ENCODE measurements around the gene FBXO27. TPM values are rescaled to one million over a fixed set of nuclear protein-coding genes. Genes with fewer than 3 reads are reported as not detected.

FBXO27 gene
- total and polyA plus RNA-seq, 4 donors, result 2.1 to 5.0 (median 3.7) TPM

GRCh38 chr19:39017026-39017425 is 15.3 kb downstream of the FBXO27 start:
- no peak overlapping the region for H3K9ac ChIP-seq (ENCODE audit: low read depth in 1 of 2, low read length in 2 of 2)
- H3K27ac ChIP-seq (ENCODE audit: low read depth in 1 of 2, low read length in 2 of 2), result no peak overlapping the region
- no peak overlapping the region for H3K4me3 ChIP-seq (ENCODE audit: low read depth in 1 of 3, low read length in 3 of 3)
- no peaks in the 10 kb centered on the region for H3K27me3 ChIP-seq (ENCODE audit: control insufficient read depth in 4 of 4, insufficient read depth in 4 of 4, low read length in 3 of 4)
- peaks cover 0 to 3% (median 0%) of the 10 kb centered on the region in 4 donors for H3K36me3 ChIP-seq (ENCODE audit: control insufficient read depth in 4 of 4, insufficient read depth in 3 of 4, low read depth in 1 of 4, low read length in 3 of 4)
- 89% methylated on average over 6 of the region's 6 CpGs for WGBS
- H3K9me3 ChIP-seq (ENCODE audit: control insufficient read depth in 4 of 4, low read length in 3 of 4), result no peaks in the 10 kb centered on the region
- no peaks in the 10 kb centered on the region for H3K4me1 ChIP-seq (ENCODE audit: control insufficient read depth in 4 of 4, insufficient read depth in 4 of 4, low read length in 3 of 4)
- no peak for TF ChIP-seq ZBTB33 (IDR thresholded peaks at IDR 0.05)
- TF ChIP-seq SP1 (IDR thresholded peaks at IDR 0.05), result no peak
- no peak for TF ChIP-seq TAF1 (conservative IDR thresholded peaks at IDR 0.05)
- TF ChIP-seq FOXA2 (IDR thresholded peaks at IDR 0.05), result no peak
- TF ChIP-seq EGR1 (IDR thresholded peaks at IDR 0.05; ENCODE audit: low read depth in 2 of 2), result no peak
- no peak for TF ChIP-seq GABPA (IDR thresholded peaks at IDR 0.05 in 1 of 2, conservative IDR thresholded peaks at IDR 0.05 in 1 of 2)
- TF ChIP-seq HNF4G (IDR thresholded peaks at IDR 0.05), result no peak
- TF ChIP-seq YY1 (IDR thresholded peaks at IDR 0.05), result no peak
- no peak for TF ChIP-seq CTCF (IDR thresholded peaks at IDR 0.05; ENCODE audit: low read depth, low read length, missing input control)
- TF ChIP-seq MAX (IDR thresholded peaks at IDR 0.05), result no peak
- no peak for TF ChIP-seq JUND (IDR thresholded peaks at IDR 0.05)
- no peak for TF ChIP-seq NR2F2 (IDR thresholded peaks at IDR 0.05)
- no peak for TF ChIP-seq FOXA1 (IDR thresholded peaks at IDR 0.05)
- no peak for DNase-seq (ENCODE audit: low spot score)

- 88% methylated on average over 7 of the region's 7 CpGs for WGBS
- Histone ChIP-seq H3K36me3 (ENCODE audit: control insufficient read depth in 4 of 4, insufficient read depth in 3 of 4, low read depth in 1 of 4, low read length in 3 of 4) (peaks cover 0 to 3% (median 0%) of the 10 kb centered on the region in 4 donors), H3K27ac (ENCODE audit: low read depth in 1 of 2, low read length in 2 of 2) (no peak overlapping the region), H3K9ac (ENCODE audit: low read depth in 1 of 2, low read length in 2 of 2) (no peak overlapping the region), H3K4me1 (ENCODE audit: control insufficient read depth in 4 of 4, insufficient read depth in 4 of 4, low read length in 3 of 4) (no peaks in the 10 kb centered on the region), H3K9me3 (ENCODE audit: control insufficient read depth in 4 of 4, low read length in 3 of 4) (no peaks in the 10 kb centered on the region), H3K4me3 (ENCODE audit: low read depth in 1 of 3, low read length in 3 of 3) (no peak overlapping the region), H3K27me3 (ENCODE audit: control insufficient read depth in 4 of 4, insufficient read depth in 4 of 4, low read length in 3 of 4) (no peaks in the 10 kb centered on the region)
- DNase-seq (ENCODE audit: low spot score), result no peak
- TF ChIP-seq ZBTB33 (IDR thresholded peaks at IDR 0.05) (no peak), ATF3 (IDR thresholded peaks at IDR 0.05) (no peak), JUND (IDR thresholded peaks at IDR 0.05) (no peak), REST (IDR thresholded peaks at IDR 0.05) (no peak), YY1 (IDR thresholded peaks at IDR 0.05) (no peak)
Measured at GRCh38 chr19:39014037-39014436, 18.3 kb downstream of the FBXO27 start.
